ENCODE data around the gene CACFD1.

GRCh38 chr9:133449760-133450159 lies 10.0 kb upstream of the CACFD1 start:
- TF ChIP-seq CTCF (conservative IDR thresholded peaks at IDR 0.05; ENCODE audit: low read depth, low read length): no peak
- no peak for TF ChIP-seq USF2 (IDR thresholded peaks at IDR 0.05; ENCODE audit: low read depth, low read length)
- no peak for TF ChIP-seq CHD1 (IDR thresholded peaks at IDR 0.05; ENCODE audit: low read depth, low read length)
- TF ChIP-seq POLR2A (IDR thresholded peaks at IDR 0.05; ENCODE audit: low read depth, low read length): no peak
- no peak for TF ChIP-seq CEBPB (IDR thresholded peaks at IDR 0.05; ENCODE audit: low read depth, low read length)
- TF ChIP-seq RAD21 (IDR thresholded peaks at IDR 0.05; ENCODE audit: low read length): no peak

Measured in IMR-90 (cell line).